Transverse colon (tissue), 4 donors: ENCODE results near the gene PKD1. TPM values are rescaled to one million over a fixed set of nuclear protein-coding genes. Genes with fewer than 3 reads are reported as not detected.

ENCODE experiments used
- DNase-seq: peaks from one replicate; pipeline ENCODE4 v3.0.0-alpha.2; 2019
- H3K27ac ChIP-seq, 4 donors: fragments of 200-600 bp; sonication (generic); 2 replicates each; pipeline ENCODE4 v1.5.1; 2016 to 2018; ENCODE audit warnings: inconsistent platforms in 4 of 4
- H3K27me3 ChIP-seq: fragments of 200-600 bp; sonication (generic); 2 replicates; pipeline ENCODE4 v1.5.1; 2017; ENCODE audit warnings: inconsistent platforms
- H3K36me3 ChIP-seq, 4 donors: fragments of 200-600 bp; sonication (generic); 2 replicates each; pipeline ENCODE4 v1.5.1; 2017 to 2019; ENCODE audit warnings: inconsistent platforms in 4 of 4
- H3K4me1 ChIP-seq, 4 donors: fragments of 200-600 bp; sonication (generic); 2 replicates each; pipeline ENCODE4 v1.5.1; 2017 to 2020; ENCODE audit warnings: inconsistent platforms in 4 of 4
- H3K4me3 ChIP-seq, 4 donors: fragments of 200-600 bp; sonication (generic); 1 replicate in 1 of 4; 2 replicates in 3 of 4; pipeline versions ENCODE4 v1.5.1 to v1.6.1; 2017 to 2019; ENCODE audit warnings: inconsistent platforms in 4 of 4
- H3K9me3 ChIP-seq, 2 donors: fragments of 200-600 bp; sonication (generic); 2 replicates each; pipeline ENCODE4 v1.5.1; 2017 to 2019; ENCODE audit warnings: inconsistent platforms in 2 of 2
- EP300 ChIP-seq: sonication (generic); formaldehyde crosslinking; IDR thresholded peaks from one replicate; pipeline ENCODE4 v1.6.1; 2017; ENCODE audit warnings: antibody characterized with exemption, low read depth
- POLR2A ChIP-seq: fragments of 450-650 bp; IDR thresholded peaks from one replicate; pipeline ENCODE4 v1.6.1; 2016; ENCODE audit warnings: antibody characterized with exemption, mild to moderate bottlenecking, moderate library complexity
- POLR2AphosphoS5 ChIP-seq, 3 donors: sonication (generic); formaldehyde crosslinking; IDR thresholded peaks; one replicate each; pipeline ENCODE4 v1.6.1; 2016; ENCODE audit warnings: antibody characterized with exemption in 3 of 3
- WGBS, 2 donors: methylation state at CpG; one replicate each; pipeline ENCODE4 v1.1.5; 2018; ENCODE audit warnings: low coverage in 1 of 2; 5-methylcytosine and 5-hydroxymethylcytosine counted together
- in situ Hi-C, 4 donors: fragments of 200-750 bp; cut with MboI; loops; one replicate each; pipeline versions ENCODE4 v1.15.0 to v1.15.1; 2017; ENCODE audit warnings: low sequenced_read_pairs in 3 of 4, low pct_ligation_motif_present in 1 of 4, low pct_unique_long_range_greater_than_20kb in 1 of 4
- intact Hi-C: fragments of 100-400 bp; cut with DNase I; formaldehyde crosslinking; loops from one replicate; pipeline ENCODE4 v1.15.1; 2023; ENCODE audit warnings: low total_unique reads
- total RNA-seq, 4 donors: library from RNA; depleted of rRNA; stranded (reverse); fragments of >200 nt; gene quantifications; one replicate each; pipeline ENCODE4 v1.1.0, GENCODE V29; 2016
- TF ChIP-seq, protein P1 (sequence below), 5 experiments: fragments of 200-600 bp in 3 of 5; fragments of 450-650 bp in 2 of 5; sonication (generic) in 3 of 5; IDR thresholded peaks; 1 replicate in 2 of 5; 2 replicates in 3 of 5; pipeline ENCODE4 v1.5.1; 2016 to 2017; ENCODE audit warnings: antibody characterized with exemption in 5 of 5, inconsistent platforms in 3 of 5, mild to moderate bottlenecking in 2 of 5, moderate library complexity in 1 of 5

The PKD1 gene
- total RNA-seq, 4 donors from 2014 or later, result 131 to 1,015 (median 289) TPM

DNA sequence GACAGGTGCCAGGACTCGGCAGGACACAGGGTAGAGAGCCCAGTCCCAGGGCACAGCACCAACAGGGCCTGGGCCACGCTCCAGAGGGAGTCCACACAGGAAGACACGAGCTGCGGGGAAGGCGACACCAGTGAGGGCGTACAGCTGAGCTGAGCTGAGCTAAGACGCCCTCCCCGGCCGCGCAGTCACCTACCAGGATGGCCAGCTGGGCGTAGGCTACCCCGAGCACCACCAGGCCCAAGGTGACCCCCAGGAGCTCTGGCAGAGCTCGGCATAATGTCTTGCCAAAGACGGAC, 45.3 kb downstream of the PKD1 start:
- H3K27ac ChIP-seq, result peak overlapping the region; percentile 88 to 93 (median 90)
- WGBS, 2 donors, result 66% methylated on average over 14 of the region's 14 CpGs; no CpG with 5 or more reads in 1 of the 2 donors

DNA sequence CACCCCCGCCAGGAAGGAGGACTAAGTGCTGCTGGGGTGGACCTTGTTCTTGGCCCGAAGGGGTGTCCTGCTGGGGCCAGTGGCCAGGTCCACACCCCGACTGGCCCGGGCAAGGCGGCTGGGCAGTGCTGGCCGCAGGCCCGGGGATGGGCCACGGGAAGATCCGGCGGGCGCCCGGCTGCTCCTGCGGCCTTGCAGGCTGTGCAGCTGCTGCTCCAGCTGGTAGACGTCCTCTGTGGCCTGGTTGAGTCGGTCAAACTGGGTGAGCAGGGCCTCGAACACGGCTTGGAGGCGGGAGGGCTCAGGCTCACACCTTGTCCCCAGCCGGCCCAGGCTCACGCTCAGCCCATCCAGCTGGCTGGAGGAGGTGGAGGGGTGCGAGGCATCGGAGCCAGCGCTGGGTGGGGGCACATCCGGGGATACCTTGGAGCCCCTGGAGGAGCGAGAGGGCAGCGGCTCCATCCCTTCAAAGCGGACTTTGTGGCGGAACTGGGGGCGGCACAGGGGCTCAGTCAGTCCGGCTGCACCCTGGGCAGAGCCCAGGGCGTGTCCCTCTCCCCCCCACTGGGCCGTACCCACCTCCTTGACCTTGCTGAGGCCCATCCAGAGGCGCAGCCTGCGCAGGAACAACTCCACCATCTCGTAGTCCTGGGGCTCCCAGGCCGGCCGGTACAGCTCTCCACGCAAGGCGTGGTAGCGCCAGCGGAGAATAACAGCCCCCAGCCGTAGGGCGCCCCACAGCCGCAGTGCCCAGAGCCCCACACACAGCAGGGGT, 45.8 kb downstream of the PKD1 start:
- DNase-seq, result no peak
- intact Hi-C loops, result no loop called here
- H3K27ac ChIP-seq, result peak overlapping the region; percentile 88 to 93 (median 90)
- H3K4me3 ChIP-seq, result peak overlapping the region in 3 of 4 donors; percentile 14 to 44 (median 31)
- TF ChIP-seq POLR2A (no peak), POLR2AphosphoS5 (IDR thresholded peaks at IDR 0.05) (no peak), EP300 (no peak)
- TF ChIP-seq, protein P1, sequence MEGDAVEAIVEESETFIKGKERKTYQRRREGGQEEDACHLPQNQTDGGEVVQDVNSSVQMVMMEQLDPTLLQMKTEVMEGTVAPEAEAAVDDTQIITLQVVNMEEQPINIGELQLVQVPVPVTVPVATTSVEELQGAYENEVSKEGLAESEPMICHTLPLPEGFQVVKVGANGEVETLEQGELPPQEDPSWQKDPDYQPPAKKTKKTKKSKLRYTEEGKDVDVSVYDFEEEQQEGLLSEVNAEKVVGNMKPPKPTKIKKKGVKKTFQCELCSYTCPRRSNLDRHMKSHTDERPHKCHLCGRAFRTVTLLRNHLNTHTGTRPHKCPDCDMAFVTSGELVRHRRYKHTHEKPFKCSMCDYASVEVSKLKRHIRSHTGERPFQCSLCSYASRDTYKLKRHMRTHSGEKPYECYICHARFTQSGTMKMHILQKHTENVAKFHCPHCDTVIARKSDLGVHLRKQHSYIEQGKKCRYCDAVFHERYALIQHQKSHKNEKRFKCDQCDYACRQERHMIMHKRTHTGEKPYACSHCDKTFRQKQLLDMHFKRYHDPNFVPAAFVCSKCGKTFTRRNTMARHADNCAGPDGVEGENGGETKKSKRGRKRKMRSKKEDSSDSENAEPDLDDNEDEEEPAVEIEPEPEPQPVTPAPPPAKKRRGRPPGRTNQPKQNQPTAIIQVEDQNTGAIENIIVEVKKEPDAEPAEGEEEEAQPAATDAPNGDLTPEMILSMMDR (IDR thresholded peaks at IDR 0.05), result no peak
- 83% methylated on average over 24 of the region's 44 CpGs; no CpG with 5 or more reads in 1 of the 2 donors for WGBS, 2 donors
- H3K27me3 ChIP-seq, result no peaks in the 10 kb centered on the region
- peaks cover 4 to 40% (median 29%) of the 10 kb centered on the region in 4 donors for H3K4me1 ChIP-seq
- no peaks in the 10 kb centered on the region for H3K9me3 ChIP-seq
- in situ Hi-C loops, result no loop called here
- peaks cover 0 to 9% (median 0%) of the 10 kb centered on the region in 4 donors for H3K36me3 ChIP-seq

More for the DNA sequence above, 45.3 kb downstream of the PKD1 start:
- H3K4me3 ChIP-seq, result peak overlapping the region in 3 of 4 donors; percentile 14 to 44 (median 31)
- H3K36me3 ChIP-seq, result peaks cover 0 to 9% (median under 1%) of the 10 kb centered on the region in 4 donors
- no peaks in the 10 kb centered on the region for H3K9me3 ChIP-seq
- no peaks in the 10 kb centered on the region for H3K27me3 ChIP-seq
- intact Hi-C loops, result no loop called here
- peaks cover 4 to 40% (median 29%) of the 10 kb centered on the region in 4 donors for H3K4me1 ChIP-seq
- in situ Hi-C loops, result no loop called here
- TF ChIP-seq EP300 (no peak), POLR2AphosphoS5 (IDR thresholded peaks at IDR 0.05) (no peak), POLR2A (no peak)
- TF ChIP-seq, protein P1 (IDR thresholded peaks at IDR 0.05), result no peak
- peak; percentile 27 for DNase-seq

DNA sequence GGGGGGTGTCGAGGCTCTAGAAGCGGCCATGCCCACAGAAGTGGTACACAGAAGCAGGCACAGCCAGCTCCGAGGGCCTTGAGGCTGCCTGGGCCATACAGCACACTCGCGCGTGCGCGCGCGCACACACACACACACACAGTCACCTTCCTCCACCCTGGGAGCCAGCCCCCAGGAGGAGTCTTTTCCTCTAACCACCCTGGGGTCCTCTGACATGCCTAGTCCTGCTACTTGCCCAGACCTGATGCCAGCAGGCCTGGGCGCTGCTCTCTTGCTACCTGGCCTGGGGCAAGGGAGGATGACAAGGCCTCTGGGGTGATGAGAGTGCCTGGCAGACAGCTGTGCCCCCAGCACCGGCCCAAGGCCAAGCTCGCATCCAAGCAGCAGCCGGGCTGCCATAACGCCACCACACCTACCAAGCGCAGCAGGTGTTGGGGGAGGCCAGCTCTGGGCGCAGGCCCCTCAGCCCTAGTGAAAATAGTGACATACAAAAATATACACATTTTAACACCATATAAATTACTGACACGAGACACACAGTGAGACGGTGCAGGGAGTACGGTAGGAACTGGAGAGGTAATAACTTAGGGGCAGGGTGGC, 46.8 kb downstream of the PKD1 start:
- Histone ChIP-seq H3K36me3 (peaks cover 0 to 9% (median 0%) of the 10 kb centered on the region in 4 donors), H3K27ac (peak overlapping the region in 2 of 4 donors; percentile 91 to 93), H3K27me3 (no peaks in the 10 kb centered on the region), H3K4me3 (no peak overlapping the region), H3K4me1 (peaks cover 4 to 40% (median 29%) of the 10 kb centered on the region in 4 donors), H3K9me3 (no peaks in the 10 kb centered on the region)
- intact Hi-C loops (no loop called here), in situ Hi-C loops (no loop called here)
- 88% methylated on average over 20 of the region's 20 CpGs; no CpG with 5 or more reads in 1 of the 2 donors for WGBS, 2 donors
- DNase-seq, result no peak
- no peak for TF ChIP-seq EP300
- TF ChIP-seq, protein P1 (IDR thresholded peaks at IDR 0.05), result no peak
- no peak for TF ChIP-seq POLR2A
- no peak for TF ChIP-seq POLR2AphosphoS5 (IDR thresholded peaks at IDR 0.05)

DNA sequence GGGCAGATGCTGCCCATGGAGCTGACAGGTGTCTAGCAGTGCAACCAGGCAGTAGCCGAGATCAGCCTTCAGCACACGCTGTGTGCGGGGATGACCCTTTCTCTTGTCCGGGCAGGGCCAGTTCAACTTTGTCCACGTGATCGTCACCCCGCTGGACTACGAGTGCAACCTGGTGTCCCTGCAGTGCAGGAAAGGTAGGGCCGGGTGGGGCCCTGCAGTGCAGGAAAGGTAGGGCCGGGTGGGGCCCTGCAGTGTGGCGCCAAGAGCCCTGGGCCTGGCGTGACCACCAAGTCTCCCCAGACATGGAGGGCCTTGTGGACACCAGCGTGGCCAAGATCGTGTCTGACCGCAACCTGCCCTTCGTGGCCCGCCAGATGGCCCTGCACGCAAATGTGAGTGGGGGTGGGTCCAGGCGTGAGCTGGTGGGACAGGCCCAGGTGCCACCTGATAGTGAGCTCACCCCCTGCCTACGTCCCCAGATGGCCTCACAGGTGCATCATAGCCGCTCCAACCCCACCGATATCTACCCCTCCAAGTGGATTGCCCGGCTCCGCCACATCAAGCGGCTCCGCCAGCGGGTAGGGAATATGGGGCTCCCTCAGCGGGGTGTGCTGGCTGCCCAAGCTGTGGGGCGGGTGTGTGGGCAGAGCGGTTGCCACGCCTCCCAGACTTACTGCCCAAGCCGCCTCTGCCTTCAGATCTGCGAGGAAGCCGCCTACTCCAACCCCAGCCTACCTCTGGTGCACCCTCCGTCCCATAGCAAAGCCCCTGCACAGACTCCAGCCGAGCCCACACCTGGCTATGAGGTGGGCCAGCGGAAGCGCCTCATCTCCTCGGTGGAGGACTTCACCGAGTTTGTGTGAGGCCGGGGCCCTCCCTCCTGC, 47.7 kb downstream of the PKD1 start:
- H3K27me3 ChIP-seq, result no peaks in the 10 kb centered on the region
- 89 to 100% methylated on average over 1 to 37 of the region's 41 CpGs for WGBS, 2 donors
- H3K9me3 ChIP-seq, result no peaks in the 10 kb centered on the region
- intact Hi-C loops, result no loop called here
- peaks cover 4 to 40% (median 27%) of the 10 kb centered on the region in 4 donors for H3K4me1 ChIP-seq
- in situ Hi-C loops, result no loop called here
- peak overlapping the region in 1 of 4 donors; percentile 44 for H3K27ac ChIP-seq
- TF ChIP-seq POLR2AphosphoS5 (IDR thresholded peaks at IDR 0.05) (peak in 1 of 3 donors; percentile 42), POLR2A (no peak), EP300 (no peak)
- TF ChIP-seq, protein P1 (IDR thresholded peaks at IDR 0.05), result no peak
- DNase-seq, result peak; percentile 26
- peaks cover 0 to 9% (median 0%) of the 10 kb centered on the region in 4 donors for H3K36me3 ChIP-seq
- no peak overlapping the region for H3K4me3 ChIP-seq
